WI38 (cell line): Measurements from ENCODE around the gene MAP2K4.

Source experiments
- H3K4me3 ChIP-seq: 2 replicates; pipeline ENCODE4 v1.5.1; 2011; ENCODE audit warnings: low read depth, mild to moderate bottlenecking, control low read depth, low read length
- TF ChIP-seq, protein P1 (sequence below): IDR thresholded peaks from 2 replicates; pipeline ENCODE4 v1.5.1; 2012; ENCODE audit warnings: low read depth, mild to moderate bottlenecking, control low read depth, low read length

Gene MAP2K4

DNA sequence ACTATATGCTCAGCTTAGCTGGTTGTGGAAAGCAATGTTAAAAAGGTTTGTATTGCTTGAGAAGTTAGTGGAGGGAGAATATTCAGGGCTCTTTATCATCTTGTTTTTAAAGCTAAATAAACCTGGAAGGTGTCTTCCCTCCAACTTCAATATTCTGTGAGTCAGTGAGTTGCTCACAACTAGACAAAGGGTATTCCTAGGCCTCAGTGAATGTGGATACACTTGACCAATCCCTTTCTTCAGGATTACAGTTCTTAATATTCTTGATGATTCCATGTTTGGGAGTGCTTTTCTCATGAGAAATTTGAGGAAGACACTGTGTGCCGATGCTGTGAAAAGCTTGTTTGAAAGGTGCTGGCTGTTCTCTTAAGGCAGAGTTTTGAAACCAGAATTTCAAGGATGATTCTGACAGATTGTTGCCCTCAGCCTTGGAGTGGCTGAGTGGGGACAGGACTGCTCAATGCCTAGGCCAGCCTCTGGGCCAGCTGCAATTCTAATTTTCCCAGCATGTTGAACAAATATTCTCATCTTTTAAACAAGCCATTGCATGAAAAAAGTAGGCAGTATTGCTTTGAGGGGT lies 30.1 kb downstream of the MAP2K4 start:
- TF ChIP-seq, protein P1, sequence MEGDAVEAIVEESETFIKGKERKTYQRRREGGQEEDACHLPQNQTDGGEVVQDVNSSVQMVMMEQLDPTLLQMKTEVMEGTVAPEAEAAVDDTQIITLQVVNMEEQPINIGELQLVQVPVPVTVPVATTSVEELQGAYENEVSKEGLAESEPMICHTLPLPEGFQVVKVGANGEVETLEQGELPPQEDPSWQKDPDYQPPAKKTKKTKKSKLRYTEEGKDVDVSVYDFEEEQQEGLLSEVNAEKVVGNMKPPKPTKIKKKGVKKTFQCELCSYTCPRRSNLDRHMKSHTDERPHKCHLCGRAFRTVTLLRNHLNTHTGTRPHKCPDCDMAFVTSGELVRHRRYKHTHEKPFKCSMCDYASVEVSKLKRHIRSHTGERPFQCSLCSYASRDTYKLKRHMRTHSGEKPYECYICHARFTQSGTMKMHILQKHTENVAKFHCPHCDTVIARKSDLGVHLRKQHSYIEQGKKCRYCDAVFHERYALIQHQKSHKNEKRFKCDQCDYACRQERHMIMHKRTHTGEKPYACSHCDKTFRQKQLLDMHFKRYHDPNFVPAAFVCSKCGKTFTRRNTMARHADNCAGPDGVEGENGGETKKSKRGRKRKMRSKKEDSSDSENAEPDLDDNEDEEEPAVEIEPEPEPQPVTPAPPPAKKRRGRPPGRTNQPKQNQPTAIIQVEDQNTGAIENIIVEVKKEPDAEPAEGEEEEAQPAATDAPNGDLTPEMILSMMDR = no peak
- no peak overlapping the region for H3K4me3 ChIP-seq

DNA sequence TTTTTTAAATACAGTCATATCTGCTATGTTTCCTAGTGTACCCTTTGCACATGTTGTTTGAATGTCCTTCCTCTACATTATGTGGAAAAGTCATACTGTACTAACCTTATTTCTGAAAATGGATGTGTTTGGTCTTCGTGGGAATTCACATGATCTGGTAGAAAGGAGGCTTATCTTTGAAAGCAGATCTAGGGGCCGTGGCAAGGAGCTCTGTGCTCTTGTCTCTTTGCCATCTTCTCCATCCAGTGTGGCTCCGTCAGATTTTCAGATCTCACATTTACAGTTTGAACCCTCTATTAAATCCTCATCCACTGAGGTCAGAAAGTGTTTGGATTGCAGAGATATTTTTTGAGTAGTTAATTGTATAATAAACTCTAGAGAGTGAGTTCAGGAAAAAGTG lies 32.9 kb downstream of the MAP2K4 start:
- H3K4me3 ChIP-seq = no peak overlapping the region
- TF ChIP-seq, protein P1 = no peak

DNA sequence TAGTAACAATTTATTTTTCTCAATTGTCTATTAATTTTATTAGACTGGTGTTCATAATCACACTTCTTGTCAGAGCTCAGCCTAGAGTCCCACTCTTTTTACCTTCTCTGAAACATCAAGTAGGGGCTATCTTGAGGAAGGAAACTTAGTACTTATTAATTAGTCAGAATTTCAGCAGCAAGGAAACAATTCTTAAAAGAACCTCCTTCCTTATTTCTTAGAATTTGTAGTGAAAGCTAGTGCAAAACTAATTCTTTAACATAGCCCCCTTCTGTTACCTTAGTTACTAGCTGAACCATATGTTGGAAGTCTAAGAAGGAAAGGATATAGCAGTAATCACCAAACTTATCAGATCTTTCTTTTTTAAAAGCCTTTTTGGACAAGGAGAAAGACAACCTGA lies 35.2 kb downstream of the MAP2K4 start:
- TF ChIP-seq, protein P1 = no peak
- no peak overlapping the region for H3K4me3 ChIP-seq

GRCh38 chr17:12057520-12057919 lies 36.8 kb downstream of the MAP2K4 start:
- H3K4me3 ChIP-seq = no peak overlapping the region
- TF ChIP-seq, protein P1 = no peak

GRCh38 chr17:12058535-12058934 lies 37.9 kb downstream of the MAP2K4 start:
- no peak overlapping the region for H3K4me3 ChIP-seq
- TF ChIP-seq, protein P1 = no peak

DNA sequence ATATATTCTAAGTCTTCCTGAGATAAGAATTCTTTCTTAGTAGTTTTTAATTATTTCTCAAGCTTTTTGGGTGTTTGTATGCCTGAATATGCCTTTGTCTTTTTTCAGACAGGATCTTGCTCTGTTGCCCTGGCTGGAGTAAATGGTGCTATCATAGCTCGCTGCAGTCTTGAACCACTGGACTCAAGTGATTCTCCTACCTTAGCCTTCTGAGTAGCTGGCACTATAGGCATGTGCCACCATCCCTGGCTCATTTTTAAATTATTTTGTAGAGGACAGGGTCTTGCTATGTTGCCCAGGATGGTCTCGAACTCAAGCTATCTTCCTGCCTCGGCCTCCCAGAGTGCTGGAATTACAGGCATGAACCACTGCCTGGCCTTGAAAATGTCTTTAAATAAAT lies 41.6 kb downstream of the MAP2K4 start:
- H3K4me3 ChIP-seq = no peak overlapping the region
- TF ChIP-seq, protein P1 = no peak

GRCh38 chr17:12064395-12064794 lies 43.7 kb downstream of the MAP2K4 start:
- TF ChIP-seq, protein P1 = no peak
- no peak overlapping the region for H3K4me3 ChIP-seq
